HL-60 (cell line): ENCODE data around the gene SLC40A1.

Experiments
- CTCF ChIP-seq: IDR thresholded peaks from one replicate; pipeline ENCODE4 v1.5.1; 2011; ENCODE audit warnings: low read length, control low read depth, inconsistent platforms; ENCODE audit not compliant: insufficient read depth
- POLR2AphosphoS5 ChIP-seq: IDR thresholded peaks from 2 replicates; pipeline ENCODE4 v1.6.1; 2012; ENCODE audit warnings: low read depth

GRCh38 chr2:189534854-189535832 lies 45.4 kb downstream of the SLC40A1 start:
- TF ChIP-seq POLR2AphosphoS5 (no peak), CTCF (no peak)
